GM19438 (cell line): ENCODE measurements around the gene PTPRG.

Experiments used
- ATAC-seq: cut with Tn5 transposase; IDR thresholded peaks from one replicate; pipeline ENCODE4 v1.9.1; 2021; ENCODE audit warnings: low read depth; ENCODE audit not compliant: unreplicated experiment

Gene PTPRG

GRCh38 chr3:62229908-62230307 is 668.5 kb downstream of the PTPRG start:
- no peak for ATAC-seq

GRCh38 chr3:62233065-62233464 is 671.7 kb downstream of the PTPRG start:
- no peak for ATAC-seq

GRCh38 chr3:62236016-62236415 is 674.6 kb downstream of the PTPRG start:
- no peak for ATAC-seq

DNA sequence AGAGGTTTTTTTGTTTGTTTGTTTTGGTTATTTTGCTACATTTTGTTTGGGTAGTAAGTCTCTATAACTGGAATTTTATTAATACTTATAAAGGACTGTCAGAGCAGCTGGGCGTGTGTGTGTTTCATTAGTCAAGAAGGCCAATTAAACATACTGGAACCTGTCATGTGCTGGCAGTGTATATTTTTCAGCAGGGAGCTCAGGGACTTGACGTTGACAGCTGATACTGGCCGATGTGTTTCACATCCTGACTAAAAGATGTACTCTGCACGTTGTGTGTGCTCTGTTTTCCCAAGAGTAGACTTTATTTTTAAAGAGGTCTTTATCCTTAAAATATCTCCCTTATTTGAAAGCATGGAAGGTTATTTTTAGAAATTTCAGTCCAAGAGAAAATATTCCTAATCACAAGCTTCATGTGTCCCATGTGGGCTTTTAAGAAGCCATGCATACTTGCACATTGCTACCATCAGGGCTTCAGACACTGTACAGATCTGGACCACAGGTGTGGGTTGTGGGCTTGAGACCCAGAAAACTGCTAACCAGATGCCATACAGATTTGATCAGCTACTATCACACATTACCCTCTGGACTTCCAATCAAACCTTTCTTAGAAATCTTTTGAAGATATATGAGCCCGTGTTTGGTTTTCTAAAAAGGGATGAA is 676.0 kb downstream of the PTPRG start:
- peak; percentile 34 for ATAC-seq

GRCh38 chr3:62238003-62238402 is 676.6 kb downstream of the PTPRG start:
- peak; percentile 80 for ATAC-seq

- peak; percentile 63 for ATAC-seq
Measured at GRCh38 chr3:62238431-62238830, 677.1 kb downstream of the PTPRG start.

DNA sequence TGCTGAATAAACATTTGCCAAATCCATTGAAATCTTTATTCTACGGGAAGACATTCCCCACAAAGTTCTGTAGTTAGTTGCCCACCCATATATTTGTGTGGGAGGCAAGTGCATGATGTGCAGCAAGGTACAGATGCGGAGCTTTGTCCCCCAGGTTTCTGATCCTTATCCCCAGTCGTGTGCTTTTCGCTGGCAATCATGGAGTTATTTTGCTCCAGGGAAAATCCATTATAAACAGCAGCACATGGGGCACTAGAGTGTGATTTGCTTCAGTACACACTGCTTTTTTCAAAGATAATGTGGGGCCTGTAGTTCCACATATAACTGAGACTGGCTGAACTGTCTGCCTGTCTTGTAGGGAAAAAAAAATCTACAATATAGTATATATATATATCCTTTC is 679.9 kb downstream of the PTPRG start:
- ATAC-seq = no peak

GRCh38 chr3:62242831-62243509 is 681.6 kb downstream of the PTPRG start:
- no peak for ATAC-seq

- no peak for ATAC-seq
Measured at GRCh38 chr3:62246094-62246493, 684.7 kb downstream of the PTPRG start.

- no peak for ATAC-seq
Measured at GRCh38 chr3:62246985-62247384, 685.6 kb downstream of the PTPRG start.

DNA sequence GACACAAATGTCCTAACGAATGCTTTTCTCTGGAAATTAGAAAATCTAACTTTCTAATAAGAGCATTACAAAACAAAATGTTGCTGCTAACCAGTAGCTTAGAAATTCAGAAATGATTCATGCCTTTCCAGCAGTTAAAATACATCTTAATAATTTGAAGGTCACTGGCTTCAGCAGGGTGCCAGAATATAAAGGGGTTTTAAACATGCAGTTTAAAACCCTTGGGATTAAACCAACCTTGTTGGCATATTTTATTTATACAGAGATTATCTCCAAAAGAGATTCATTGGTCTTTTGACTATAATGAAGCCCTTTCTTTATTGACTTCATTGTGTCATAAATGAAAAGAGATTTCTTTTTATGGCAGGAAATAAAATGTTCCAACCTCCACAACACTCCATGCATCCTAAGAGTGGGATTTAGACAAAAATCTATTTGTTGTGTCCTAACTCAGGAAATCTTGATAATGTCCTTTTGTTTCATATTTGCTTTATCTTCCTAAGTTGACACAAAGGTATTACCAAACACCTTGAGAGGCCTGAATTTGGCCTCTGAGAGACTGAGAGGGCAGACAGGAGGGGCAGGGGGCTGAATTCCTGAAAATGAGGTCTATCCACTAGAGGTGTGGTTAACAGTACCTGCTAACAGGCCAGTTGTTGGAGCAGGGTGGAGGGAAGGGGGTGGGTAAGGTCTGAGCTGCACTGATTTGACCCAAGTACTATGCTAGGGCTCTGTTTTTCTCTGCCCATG is 687.5 kb downstream of the PTPRG start:
- no peak for ATAC-seq

DNA sequence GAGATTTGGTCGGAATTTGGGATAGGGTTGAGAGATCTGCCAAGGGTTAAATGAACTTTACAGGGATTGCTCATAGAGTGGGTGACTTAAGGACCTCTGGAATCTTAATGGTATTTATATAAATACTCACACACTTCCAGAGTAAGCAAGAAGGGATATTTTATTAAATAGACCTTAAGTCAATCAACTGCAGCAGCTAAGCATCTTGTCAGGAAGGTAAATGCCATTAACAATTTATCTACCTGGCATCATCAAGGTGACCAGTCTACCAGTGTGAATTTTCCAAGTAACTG is 688.1 kb downstream of the PTPRG start:
- no peak for ATAC-seq

GRCh38 chr3:62249855-62250543 is 688.6 kb downstream of the PTPRG start:
- no peak for ATAC-seq

GRCh38 chr3:62252438-62253157 is 691.2 kb downstream of the PTPRG start:
- ATAC-seq = no peak

DNA sequence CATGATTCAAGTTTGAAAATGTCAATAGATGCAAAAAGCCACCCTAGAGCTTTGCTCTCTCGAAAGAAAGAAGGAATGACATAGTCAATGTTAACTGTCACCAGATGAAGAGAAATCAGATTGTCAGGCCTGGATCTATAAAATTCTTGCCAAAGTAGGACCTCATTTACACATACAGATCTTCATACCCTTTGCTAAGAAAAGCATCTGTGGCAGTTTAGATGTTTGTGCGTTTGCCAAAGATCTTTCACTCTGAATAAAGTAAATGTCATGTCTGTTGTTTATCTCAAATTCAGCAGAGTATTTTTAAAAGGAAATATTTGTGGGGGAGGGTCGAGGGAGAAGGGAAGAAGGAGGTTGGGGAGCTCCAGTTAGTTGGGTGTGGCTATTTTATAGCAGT is 692.6 kb downstream of the PTPRG start:
- ATAC-seq = no peak

DNA sequence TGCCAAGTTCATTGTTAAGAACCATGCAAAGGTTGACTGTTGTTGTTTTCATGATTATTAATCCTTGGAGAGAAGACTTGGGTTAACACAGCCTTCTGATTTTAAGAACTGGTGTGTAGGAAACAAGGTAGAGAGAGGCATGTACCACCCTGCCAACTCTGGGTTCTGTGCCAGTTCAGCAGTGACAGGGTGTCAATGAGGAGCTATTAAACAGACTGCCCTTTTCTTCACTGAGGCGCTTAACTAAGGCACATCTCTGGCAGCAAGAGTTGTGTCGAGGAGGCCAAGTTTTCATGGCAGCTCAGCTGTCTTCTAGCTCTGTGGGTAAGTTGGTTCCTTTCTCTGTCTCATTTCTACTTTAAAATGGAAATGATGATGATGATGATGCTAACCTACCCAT is 694.4 kb downstream of the PTPRG start:
- ATAC-seq = no peak

DNA sequence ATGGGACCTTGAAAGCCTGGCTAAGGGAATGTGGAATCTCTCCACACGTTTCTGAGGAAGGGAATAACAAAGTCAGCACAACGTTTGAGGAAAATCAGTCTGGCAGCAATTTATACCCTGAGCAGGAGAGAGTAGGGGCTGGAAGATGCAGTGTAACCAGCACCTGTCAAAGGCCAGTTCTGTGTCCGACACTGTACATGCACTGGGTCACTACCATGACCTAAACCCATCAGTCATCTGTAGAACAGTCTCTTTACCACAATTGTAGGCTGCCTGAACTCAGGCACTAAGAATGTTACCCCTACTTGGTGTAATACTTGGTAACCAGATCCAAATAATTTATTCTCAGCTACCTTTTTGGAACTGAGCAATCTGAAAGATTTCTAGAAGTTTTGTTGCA is 698.6 kb downstream of the PTPRG start:
- no peak for ATAC-seq

GRCh38 chr3:62260655-62261054 is 699.3 kb downstream of the PTPRG start:
- ATAC-seq = no peak

GRCh38 chr3:62261121-62261520 is 699.8 kb downstream of the PTPRG start:
- ATAC-seq = no peak

DNA sequence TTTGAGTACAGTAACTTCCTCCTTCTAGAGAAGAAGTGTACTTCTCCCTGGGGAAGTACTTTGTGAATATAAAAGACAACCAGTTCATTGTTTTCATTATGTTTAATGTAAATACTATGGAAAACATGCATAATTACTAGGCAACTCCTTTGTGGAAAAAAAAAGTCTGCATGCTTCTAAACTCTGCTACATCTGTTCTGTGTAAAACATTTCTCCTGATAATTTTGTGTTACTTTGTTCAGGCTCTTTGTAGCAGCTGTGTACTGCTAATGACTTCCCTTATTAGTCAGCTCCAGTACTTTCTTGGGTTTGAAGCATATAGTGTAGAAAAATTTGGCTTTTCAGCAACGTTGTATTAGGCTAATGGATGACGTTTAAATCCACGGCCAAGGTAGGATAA is 700.4 kb downstream of the PTPRG start:
- ATAC-seq = no peak

DNA sequence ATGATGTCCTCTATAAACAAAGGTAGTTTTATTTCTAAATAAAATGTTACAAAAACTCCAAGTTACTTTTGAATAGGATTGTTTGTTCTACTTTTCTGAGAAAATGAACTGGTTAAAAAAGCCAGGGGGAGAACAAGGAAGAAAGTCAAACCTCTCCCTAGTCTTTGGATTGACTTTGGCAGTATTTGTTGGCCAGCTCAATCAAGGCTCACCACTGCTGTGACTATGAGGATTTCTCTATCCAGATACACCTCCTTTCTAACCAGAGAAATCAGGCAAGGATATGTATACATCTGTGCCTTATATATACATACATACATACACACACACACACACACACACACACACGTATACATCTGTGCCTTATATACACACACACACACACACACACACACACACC is 704.2 kb downstream of the PTPRG start:
- no peak for ATAC-seq
